GM18870 (cell line): Measurements from ENCODE around the gene SLC25A18.

Experiments used
- ATAC-seq: cut with Tn5 transposase; IDR thresholded peaks from one replicate; pipeline ENCODE4 v1.9.1; 2021; ENCODE audit warnings: moderate library complexity; ENCODE audit not compliant: unreplicated experiment

The SLC25A18 gene

DNA sequence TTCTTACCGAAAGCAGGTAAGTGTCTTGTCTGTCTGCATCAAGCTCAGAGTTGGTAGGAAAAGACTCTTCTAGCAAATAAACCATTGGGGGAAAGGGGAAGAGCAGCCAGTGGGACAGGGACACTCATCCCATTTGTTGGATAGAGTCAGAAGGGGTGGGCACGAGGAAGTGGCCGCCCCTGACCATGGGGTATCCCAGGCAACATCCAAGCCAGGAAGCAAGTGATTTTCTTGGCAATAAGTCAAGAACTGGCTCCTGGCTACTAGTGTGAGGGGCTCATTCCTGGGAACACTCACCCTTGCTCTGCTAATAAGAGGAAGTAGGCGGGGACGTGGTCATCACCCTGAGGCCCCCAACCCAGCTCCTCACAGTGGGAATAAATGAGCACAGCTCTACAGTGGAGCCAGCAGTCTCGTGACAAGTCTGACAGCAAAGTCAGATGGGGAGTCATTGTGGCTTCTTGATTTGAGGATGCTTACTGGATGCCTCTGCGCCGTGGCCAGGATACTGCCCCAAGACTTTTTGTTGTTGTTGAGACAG lies 6.7 kb downstream of the SLC25A18 start:
- ATAC-seq = no peak

DNA sequence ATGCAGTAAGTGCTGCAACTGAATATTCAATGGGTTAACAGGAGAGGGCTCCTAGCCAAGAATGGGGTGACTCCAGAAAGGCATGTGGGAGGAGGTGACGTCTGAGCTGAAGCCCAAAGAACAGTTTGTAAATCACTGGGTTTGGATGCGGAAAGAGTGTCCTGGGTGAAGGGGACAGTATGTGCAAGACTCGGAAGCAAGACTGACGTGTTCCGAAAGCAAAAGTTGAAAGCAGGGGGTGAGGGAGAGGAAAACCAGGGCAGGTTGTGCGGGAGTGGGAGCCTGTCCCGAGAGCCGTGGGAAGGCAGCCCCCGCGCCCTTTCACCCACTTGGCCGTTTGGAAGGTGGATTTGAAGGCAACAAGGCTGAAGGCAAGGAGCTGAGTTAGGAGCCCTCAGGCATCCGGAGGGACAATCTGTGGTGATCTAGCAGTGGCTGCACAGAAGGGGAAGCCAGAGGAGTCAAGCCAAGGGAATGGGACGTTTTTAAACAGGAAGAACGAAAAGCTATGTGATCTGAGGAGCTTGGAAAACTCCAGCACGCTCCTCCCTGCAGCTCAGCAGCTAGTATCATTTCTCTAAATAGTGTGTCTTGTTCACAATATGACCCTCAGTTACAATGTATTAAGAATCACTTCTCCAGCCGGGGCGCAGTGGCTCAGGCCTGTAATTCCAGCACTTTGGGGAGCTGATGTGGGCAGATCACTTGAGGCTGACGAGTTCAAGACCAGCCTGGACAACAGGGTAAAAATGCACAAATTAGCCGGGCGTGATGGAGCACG lies 7.7 kb downstream of the SLC25A18 start:
- no peak for ATAC-seq

DNA sequence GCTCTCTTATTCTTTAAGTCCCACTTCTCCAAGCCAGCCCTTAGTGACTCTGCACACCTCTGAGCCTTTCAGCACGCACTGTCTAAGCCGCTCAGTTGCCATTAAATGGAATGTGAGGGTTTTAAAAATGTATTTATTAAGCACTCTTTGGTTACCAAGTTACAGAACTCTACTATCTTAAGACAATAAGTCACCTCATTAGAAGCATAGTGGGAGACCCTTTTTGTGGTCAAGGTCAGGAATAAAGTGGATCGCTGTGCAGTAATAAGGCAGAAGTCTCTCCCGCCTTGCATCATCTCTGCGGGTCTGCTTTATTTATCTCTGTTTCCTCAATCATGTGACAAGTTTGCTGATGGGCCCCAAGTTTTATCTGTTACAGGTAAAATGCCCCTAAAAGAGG lies 11.9 kb downstream of the SLC25A18 start:
- no peak for ATAC-seq

DNA sequence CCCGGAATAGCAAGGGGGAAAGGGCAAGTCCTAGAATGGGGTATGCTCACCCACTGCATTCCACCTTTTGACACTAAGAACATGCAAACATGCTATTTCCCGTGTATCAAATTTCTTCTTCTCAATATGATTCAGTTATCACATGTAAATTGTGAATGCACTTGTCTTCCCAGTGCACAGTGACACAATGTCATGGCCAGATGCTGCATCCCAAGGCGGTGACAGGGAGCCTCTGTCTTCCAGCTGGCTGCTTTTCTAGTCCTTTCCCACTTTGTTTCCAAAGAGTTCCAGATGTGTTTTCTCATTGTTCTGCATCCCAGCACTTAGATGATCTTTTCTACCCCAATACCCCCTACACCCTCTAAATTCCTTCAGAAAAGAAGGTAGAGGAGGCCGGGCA lies 12.4 kb downstream of the SLC25A18 start:
- no peak for ATAC-seq

DNA sequence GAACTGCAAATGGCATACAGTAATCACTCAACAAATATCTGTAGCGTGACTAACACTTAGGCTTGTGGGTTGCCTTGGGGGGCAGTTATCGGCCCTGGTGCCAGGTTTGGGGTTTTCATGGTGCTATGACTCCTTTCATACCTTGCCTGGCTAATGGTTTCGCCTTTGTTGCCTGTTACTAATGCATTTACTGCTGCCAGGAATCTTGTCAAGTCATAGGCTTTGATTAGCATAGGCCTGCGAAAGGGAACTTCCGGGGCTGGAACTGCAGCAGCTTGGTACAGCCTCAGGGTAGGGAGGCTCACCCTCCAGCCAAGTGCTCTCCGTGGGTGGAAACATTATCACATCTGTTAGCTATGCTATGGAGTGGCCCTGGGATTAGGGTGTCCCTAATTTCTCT lies 13.2 kb downstream of the SLC25A18 start:
- no peak for ATAC-seq

DNA sequence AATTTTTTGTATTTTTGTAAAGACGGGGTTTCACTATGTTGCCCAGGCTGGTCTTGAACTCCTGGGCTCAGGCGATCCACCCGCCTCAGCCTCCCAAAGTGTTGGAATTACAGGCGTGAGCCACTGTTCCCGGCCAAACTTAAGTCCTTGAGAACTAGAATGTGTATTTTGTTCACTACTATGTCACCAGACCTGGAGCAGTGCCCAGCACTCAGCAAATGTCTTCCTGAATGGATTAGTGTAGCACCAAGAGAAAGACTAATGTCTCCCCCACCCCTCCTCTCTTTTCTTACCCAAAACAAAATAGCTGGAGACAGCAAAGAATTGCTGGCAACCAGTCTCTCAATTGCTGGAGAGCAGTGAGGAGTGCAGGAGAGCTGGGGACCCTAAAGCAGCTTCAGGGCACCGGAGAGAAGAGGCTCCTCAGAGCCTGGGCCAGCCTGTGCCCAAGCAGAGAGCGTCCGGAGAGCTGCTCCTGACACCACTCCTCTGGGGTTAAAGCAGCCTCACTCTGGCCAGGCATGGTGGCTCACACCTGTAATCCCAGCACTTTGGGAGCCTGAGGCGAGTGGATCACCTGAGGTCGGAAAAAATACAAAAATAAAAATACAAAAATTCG lies 14.9 kb downstream of the SLC25A18 start:
- ATAC-seq = no peak

DNA sequence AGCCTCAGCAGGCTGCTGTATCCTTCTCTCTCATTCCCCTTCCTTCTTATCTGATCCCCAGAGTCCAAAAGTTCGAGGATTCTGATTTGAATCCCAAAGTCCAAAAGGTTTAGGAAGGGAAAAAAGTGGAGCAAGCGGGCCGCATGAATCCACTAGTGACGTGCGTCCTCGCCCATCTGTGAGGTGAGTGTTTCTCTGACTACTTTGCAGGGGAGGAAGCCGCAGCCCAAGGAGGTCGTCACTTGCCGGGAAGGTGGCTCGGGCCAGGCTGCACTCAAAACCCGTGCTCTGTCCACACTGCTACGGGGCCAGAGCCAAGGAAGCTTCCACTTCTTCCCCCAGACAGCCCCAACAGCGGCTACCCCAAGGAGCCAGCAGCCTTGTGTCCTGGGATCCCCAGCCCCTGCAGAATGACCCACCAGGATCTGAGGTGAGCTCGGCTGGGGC lies 16.3 kb downstream of the SLC25A18 start:
- ATAC-seq = no peak

DNA sequence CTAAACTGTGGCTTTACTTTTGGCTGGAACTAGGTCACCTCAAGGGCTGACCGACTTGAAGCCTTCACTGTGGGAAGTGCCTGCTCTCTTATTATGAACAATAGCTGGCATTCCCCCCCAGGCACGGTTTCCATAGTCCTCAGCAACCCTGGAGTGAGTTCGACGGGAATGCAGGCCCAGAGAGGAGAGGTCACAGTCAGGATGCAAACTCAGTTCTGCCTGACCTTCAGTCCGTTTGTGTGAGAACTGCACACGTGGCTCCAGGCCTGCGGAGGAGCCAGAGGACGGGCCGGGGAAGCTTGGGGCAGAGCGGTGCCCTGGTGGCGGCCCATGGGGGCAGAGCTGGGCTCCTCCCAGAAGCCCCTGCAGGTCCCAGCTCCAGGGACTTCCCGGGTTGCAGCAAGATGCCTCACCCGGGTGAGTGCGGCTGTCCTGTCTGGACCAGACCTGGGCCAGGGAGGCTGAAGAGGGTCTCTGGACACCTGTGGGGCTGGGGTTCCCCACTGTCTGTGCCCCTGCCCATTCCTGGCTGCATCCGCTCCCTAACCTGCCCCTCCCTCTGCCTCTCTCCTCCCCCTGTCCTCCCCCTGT lies 17.2 kb downstream of the SLC25A18 start:
- ATAC-seq = no peak

DNA sequence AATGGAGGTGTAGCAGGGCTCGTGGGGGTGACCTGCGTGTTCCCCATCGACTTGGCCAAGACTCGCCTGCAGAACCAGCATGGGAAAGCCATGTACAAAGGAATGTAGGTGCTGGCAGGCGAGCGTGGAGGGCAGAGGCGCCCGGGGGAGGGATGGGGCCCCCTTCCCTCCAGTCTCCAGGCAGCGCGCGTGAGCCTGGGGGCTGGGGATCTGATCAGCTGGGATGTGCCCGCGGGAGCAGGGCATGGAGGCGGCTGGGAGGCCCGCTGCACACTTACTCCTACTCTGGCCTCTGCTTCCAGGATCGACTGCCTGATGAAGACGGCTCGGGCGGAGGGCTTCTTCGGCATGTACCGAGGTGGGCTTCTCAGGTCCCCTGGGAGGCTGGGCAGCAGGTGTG lies 17.8 kb downstream of the SLC25A18 start:
- no peak for ATAC-seq

DNA sequence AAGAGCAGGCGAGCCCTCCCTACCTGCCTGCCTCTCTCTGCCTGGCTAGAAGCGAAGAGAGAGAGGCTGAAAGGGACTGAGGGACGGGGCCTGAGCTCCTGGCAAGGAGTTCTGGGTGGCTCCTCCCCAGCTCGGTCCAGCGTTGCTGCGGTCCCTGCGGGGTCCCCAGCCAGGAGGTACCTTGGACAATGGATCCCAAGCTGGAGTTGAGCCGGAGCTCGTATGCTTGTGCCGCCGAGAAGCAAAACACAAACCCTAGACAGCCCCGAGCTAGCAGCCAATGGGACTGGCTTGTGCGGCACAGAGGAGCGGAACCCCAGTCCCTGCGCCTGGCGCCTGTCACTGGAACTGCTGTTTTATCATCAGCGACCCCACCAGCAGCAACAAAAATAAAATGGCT lies 18.3 kb downstream of the SLC25A18 start:
- ATAC-seq = no peak

DNA sequence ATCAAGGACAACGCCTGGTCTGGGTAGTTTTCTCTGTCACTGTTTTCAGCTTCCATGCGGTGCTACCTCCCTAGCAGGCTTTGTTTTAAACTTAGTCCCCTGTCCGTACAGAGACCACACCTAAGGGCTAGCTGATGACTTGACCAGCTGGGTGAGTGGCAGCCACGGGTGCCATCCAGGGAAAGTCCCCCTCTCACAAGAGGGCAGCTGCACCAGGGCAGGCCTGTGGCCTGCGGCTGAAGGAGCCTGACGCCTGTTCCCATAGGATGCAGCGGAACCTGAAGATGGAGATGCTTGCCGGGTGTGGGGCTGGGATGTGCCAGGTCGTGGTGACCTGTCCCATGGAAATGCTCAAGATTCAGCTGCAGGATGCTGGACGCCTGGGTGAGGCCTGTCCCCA lies 19.9 kb downstream of the SLC25A18 start:
- no peak for ATAC-seq

DNA sequence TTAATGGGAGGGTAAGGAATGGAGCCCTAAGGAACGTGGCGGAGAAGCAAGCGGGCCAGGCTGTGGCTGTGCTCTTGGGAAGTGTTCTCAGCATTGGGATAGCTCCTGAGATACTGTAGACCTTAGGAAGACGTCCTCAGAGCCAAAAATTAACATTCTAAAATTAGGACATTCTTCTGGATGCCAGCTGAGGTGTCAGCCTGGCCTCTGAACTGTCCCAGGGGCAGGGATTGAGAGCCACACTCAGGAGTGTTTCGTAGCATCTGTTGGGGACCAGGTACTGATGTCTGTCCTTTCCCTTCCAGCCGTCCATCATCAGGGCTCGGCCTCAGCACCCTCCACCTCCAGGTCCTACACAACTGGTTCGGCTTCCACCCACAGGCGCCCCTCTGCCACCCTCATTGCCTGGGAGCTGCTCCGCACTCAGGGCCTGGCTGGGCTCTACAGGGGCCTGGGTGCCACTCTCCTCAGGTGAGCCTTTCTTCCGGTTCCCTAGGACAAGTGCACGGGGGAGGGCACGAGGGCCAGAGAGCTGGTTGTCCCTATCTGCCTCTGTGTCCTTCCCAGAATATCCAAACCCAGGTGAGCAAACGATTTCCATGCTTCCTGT lies 23.6 kb downstream of the SLC25A18 start:
- ATAC-seq = no peak

DNA sequence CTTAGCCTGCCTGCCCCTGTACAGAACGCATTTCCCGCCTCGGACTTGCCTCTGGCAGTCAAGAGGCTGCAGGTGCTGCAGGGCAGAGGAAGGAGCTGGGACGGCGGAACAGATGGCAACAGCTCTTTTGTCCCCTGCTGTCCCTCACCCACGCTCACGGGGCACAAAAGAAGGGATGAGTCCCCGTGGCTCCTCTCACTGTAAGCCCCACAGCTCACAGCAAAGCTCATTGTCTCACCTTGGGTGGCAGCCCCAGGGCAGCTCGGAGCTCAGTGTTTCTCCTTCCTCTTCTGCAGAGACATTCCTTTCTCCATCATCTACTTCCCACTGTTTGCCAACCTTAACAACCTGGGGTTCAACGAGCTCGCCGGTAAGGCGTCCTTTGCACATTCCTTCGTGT lies 24.3 kb downstream of the SLC25A18 start:
- no peak for ATAC-seq

DNA sequence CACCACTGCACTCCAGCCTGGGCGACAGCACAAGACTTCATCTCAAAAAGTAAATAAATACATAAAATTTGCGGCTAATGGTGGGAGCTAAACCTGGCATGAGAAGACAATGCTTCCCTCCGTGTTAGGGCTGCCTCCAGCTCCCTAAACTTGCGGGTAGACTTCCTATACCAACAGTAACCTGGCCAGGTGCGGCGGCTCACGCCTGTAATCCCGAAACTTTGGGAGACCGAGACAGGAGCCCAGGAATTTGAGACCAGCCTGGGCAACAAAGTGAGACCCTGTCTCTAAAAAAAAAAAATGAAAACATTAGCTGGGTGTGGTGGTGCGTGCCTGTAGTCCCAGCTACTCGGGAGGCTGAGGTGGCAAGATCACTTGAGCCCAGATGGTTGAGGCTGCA lies 25.3 kb downstream of the SLC25A18 start:
- no peak for ATAC-seq

DNA sequence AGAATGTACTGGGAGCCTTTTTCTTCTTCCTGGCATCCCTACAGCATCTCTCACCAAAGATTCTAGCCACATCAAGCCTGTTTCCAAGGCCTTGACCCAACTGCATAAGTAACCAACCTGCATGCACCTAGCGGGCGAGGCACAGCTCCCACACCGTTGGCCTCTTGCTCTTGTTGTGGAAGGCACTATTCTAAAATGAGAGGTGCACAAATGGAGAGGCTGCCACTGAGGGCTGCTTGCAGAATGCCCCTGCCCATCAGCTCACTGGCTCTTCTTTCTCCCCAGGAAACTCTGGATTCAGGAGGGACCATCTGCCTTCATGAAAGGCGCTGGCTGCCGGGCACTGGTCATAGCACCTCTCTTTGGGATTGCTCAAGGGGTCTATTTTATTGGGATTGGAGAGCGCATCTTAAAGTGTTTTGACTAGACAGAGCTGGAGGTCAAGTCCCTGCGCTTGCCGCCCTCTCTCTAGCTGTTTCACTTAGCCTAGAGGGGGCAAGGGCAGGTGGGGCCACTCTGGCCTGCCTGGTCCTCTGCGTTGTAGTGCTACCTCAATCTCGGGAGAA lies 26.6 kb downstream of the SLC25A18 start:
- no peak for ATAC-seq

DNA sequence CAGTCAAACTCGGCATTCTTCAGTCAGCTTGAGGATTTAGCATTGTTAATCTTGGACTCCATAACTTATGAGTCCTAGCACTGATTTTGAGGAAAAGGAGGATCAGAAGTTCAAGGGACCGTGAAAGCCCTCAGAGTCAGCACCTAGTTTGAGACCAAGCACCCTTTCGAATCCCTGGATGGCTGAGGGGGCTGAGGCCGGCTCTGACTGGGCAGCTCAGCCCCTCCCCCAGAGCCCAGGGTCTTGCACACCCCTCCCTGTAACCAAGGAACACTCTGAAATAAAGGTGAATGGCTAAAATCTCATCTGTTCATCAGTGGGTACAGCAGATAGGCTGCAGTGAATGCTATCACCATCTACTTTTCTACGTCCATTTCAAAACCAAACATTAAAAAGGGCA lies 27.3 kb downstream of the SLC25A18 start:
- ATAC-seq = no peak

DNA sequence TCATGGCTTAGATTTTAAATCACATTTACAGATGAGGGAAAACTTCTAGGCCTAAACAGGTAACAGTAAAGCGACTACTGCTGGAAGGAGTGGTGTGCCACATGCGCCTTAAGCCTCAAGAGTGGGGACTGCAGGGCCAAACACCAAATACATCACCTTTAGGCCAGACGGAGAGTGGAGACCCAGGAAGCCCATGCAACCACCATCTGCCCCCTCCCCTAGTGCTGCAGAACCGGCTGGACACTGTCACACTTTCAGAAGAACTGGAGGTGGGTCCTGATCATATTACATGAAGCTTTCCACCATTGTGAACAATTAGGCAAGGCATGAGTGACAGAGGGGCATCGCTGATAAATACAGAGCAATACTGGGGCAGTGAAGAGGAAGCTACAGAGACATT lies 28.9 kb downstream of the SLC25A18 start:
- ATAC-seq = no peak

DNA sequence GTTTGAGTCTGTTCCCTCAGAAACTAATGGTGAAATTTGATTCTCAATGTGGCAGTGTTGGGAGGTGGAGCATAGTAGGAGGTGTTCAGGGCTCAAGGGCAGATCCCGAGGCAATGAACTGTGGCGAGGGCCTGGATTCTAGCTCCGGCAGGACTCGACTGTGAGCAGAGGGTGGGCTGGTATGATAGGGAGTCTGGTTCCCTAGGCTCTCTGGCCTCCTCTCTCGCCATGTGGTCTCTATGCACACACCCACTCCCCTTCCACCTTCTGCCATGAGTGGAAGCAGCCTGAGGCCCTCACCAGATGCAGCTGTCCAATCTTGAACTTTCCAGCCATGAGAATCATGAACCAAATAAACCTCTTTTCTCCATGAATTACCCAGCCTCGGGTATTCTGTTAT lies 32.9 kb downstream of the SLC25A18 start:
- ATAC-seq = no peak

DNA sequence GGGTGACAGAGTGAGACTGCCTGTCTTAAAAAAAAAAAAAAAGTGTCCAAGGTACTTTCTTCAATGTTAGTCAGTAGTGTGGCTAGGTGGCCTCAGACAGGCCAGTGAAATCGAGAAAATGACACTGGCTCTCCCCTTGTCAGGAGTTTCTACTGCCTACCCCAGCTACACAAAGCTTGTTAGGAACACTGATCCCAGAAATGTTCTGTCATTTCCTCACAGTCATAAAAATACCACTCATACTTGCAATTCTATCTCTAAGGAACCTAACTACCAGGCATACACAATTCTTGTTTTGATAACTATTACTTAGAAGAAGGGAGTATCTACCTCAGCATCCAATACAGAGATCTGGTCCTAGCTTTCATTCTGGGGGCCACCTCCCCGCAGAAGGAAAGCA lies 33.9 kb downstream of the SLC25A18 start:
- no peak for ATAC-seq

DNA sequence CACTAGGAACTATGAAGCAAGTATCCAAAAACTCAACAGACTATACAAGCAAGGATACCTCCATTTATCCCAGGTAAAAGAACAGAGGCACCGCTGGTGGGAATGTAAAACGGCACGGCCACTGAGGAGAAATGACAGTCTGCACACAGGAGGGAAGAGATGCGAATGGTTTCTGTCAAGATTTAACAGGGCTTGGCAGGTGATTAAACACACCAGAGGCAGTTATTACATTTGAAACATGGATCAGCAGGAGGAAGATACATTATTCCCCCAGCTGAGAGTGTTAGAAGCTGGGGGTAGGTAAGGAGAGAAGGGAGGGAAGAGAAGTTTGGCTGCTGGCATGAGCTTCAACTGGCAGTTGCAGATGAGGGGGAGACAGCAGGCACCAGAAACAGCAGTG lies 35.0 kb downstream of the SLC25A18 start:
- ATAC-seq = no peak

DNA sequence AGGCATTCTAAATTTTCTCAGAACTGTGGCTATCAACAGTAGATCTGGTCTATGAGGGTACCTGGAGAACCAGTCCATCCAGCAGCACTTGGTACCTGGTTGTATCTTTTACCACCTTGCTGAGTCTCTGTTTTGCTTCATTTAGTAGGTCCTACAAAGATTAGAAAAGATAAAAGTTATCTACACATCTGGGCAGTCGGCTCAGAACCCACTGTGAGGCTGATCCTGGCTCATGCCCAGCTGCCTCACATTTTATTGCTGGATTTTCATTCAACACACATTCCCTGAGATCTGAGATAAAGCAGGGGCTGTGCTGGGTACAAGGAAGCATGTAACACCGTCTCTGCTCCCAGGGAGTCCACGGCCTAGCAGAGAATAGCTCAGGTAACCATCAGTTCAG lies 37.7 kb downstream of the SLC25A18 start:
- no peak for ATAC-seq
